SJCRH30 (cell line): ENCODE measurements around the gene TTC39C. TPM values are rescaled to one million over a fixed set of nuclear protein-coding genes. Genes with fewer than 3 reads are reported as not detected.

ENCODE experiments used
- DNase-seq, 2 experiments: peaks; one replicate each; pipeline ENCODE4 v3.0.0-alpha.2; 2015 to 2020
- H3K27ac ChIP-seq: fragments of 250-450 bp; sonication (Bioruptor Pico); 2 replicates; pipeline ENCODE4 v1.5.1; 2020; ENCODE audit warnings: mild to moderate bottlenecking, moderate library complexity
- H3K27me3 ChIP-seq: fragments of 250-450 bp; sonication (Bioruptor Pico); 2 replicates; pipeline ENCODE4 v1.5.1; 2020; ENCODE audit warnings: mild to moderate bottlenecking, moderate library complexity
- H3K36me3 ChIP-seq: fragments of 250-450 bp; sonication (Bioruptor Pico); 2 replicates; pipeline ENCODE4 v1.5.1; 2020; ENCODE audit warnings: mild to moderate bottlenecking, moderate library complexity
- H3K4me1 ChIP-seq: fragments of 250-450 bp; sonication (Bioruptor Pico); 2 replicates; pipeline ENCODE4 v1.5.1; 2020; ENCODE audit warnings: mild to moderate bottlenecking, moderate library complexity
- H3K4me3 ChIP-seq: fragments of 250-450 bp; sonication (Bioruptor Pico); 2 replicates; pipeline ENCODE4 v1.5.1; 2020; ENCODE audit warnings: mild to moderate bottlenecking, moderate library complexity
- H3K9me3 ChIP-seq: fragments of 250-450 bp; sonication (Bioruptor Pico); replicated peaks from 2 replicates; pipeline ENCODE4 v1.5.1; 2020; ENCODE audit warnings: mild to moderate bottlenecking, moderate library complexity
- total RNA-seq: library from RNA; depleted of rRNA; stranded (reverse); fragments of >200 nt; shearing (Covaris generic); gene quantifications from 2 replicates; pipeline ENCODE4 v1.2.3, GENCODE V29; 2014; rRNA removed

The TTC39C gene
- total RNA-seq = 12.6 and 13.7 TPM in 2 replicates

GRCh38 chr18:24014062-24014985 is at the start of gene TTC39C:
TSS of gene TTC39C (plus strand) at chr18:24014754. CDS start at chr18:24014872, 118 bp downstream.
- H3K27ac ChIP-seq = peak within 1 kb of the TSS; percentile 53
- DNase-seq = peak; percentile 55 to 60

DNA sequence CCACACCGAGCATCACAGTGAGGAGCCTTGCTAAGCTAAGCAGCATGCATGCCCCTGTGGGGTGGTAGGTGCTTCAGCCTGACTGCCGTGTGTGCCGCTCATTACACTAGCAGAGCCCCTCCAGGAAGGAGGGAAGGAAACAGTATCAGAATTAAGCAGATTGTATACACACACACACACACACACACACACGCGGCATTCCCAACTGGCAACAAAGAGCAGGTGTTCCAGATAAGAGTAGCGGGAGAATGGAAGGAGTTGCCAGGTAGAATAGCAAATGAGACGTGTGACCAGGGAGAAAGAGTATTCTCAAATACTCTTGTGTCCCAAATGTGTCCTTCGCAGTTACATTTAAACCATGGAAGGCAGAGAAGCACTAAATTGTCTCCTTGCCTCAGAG is 47.6 kb upstream of the TTC39C start:
- H3K36me3 ChIP-seq = no peaks in the 10 kb centered on the region
- no peaks in the 10 kb centered on the region for H3K9me3 ChIP-seq
- no peak overlapping the region for H3K4me3 ChIP-seq
- no peak overlapping the region for H3K27ac ChIP-seq
- H3K27me3 ChIP-seq = no peaks in the 10 kb centered on the region
- peak in 1 of 2 experiments; percentile 9 for DNase-seq
- H3K4me1 ChIP-seq = peaks cover 11% of the 10 kb centered on the region

More at GRCh38 chr18:24014062-24014985, at the start of gene TTC39C:
- Histone ChIP-seq H3K36me3 (no peaks in the 10 kb centered on the region), H3K27me3 (no peaks in the 10 kb centered on the region), H3K9me3 (no peaks in the 10 kb centered on the region), H3K4me3 (peak within 1 kb of the TSS; percentile 86), H3K4me1 (peaks cover 4% of the 10 kb centered on the region; the same call in 1 of the 2 replicates)

- Histone ChIP-seq H3K27ac (no peak overlapping the region), H3K4me3 (no peak overlapping the region), H3K27me3 (no peaks in the 10 kb centered on the region), H3K36me3 (no peaks in the 10 kb centered on the region), H3K4me1 (peaks cover 11% of the 10 kb centered on the region), H3K9me3 (no peaks in the 10 kb centered on the region)
- DNase-seq = peak; percentile 41 to 57
These were observed 47.0 kb upstream of the TTC39C start for GRCh38 chr18:23967321-23968089.

DNA sequence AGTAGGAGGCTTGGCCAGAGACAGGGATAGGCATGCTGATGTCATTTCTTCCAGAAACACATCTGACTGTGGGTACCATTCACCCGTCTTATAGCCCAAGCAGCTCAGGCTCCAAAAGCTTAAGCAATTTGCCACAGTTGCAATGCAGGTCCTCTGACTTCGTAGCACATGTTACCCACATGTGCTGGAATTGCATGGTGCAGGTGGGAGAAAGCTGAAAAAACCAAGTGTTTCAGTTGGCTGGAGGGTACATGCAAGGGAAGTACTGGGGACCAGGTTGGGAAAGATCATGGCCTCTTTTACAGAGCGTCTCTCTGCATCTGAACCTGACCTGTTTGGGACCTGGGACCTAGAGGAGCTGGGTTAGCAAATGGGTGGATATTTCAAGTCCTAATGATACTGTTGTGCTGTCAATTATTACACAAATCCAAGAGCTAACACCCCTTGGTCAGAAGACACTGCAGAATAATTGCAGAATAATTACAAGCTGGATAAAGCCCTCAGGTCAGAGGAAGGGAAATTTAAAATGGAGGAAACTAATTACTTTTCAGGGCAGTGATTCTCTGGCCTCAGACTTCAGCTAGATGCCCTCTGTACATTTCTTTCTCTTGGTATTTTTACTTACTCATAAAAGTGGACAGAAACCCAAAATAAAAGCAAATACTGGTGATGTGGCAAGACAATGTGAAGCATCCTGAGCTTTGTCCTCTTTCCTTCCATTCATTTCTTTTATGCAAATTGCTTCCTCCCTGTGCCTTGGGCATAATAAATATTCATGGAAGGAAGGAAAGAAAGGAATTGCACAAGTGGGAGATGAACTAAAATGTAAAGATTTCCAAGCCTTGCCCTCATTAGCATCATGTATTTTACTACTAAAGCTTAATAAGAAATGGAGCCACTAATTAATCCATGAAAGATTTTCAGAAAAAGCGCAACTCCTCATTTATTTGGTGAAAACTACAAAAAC is 45.6 kb upstream of the TTC39C start:
- H3K4me1 ChIP-seq = peaks cover 11% of the 10 kb centered on the region
- DNase-seq = no peak
- no peaks in the 10 kb centered on the region for H3K36me3 ChIP-seq
- H3K27me3 ChIP-seq = no peaks in the 10 kb centered on the region
- H3K4me3 ChIP-seq = no peak overlapping the region
- H3K27ac ChIP-seq = no peak overlapping the region
- no peaks in the 10 kb centered on the region for H3K9me3 ChIP-seq

GRCh38 chr18:23969664-23970063 is 44.9 kb upstream of the TTC39C start:
- Histone ChIP-seq H3K27ac (no peak overlapping the region), H3K4me1 (peaks cover 11% of the 10 kb centered on the region), H3K4me3 (no peak overlapping the region), H3K36me3 (no peaks in the 10 kb centered on the region), H3K27me3 (no peaks in the 10 kb centered on the region), H3K9me3 (no peaks in the 10 kb centered on the region)
- DNase-seq = no peak

- DNase-seq = no peak
- no peak overlapping the region for H3K4me3 ChIP-seq
- H3K36me3 ChIP-seq = no peaks in the 10 kb centered on the region
- no peak overlapping the region for H3K27ac ChIP-seq
- no peaks in the 10 kb centered on the region for H3K27me3 ChIP-seq
- no peaks in the 10 kb centered on the region for H3K9me3 ChIP-seq
- H3K4me1 ChIP-seq = peaks cover 11% of the 10 kb centered on the region
These were observed 44.1 kb upstream of the TTC39C start for GRCh38 chr18:23970161-23971096.

DNA sequence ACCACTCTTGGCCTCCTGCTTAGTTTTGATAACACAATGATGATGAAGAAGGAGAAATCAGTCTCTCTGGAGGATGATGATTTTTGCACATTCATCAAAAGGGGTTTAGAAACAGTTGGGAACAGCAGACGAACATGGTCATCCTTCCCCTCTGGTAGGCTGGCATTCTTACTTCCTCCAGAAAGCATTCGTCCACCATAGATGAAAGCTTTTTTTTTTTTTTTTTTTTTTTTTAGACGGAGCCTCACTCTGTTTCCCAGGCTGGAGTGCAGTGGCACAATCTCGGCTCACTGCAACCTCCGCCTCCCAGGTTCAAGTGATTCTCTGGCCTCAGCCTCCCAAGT is 43.5 kb upstream of the TTC39C start:
- no peaks in the 10 kb centered on the region for H3K27me3 ChIP-seq
- no peak overlapping the region for H3K27ac ChIP-seq
- no peaks in the 10 kb centered on the region for H3K36me3 ChIP-seq
- no peak for DNase-seq
- peaks cover 11% of the 10 kb centered on the region for H3K4me1 ChIP-seq
- H3K9me3 ChIP-seq = no peaks in the 10 kb centered on the region
- H3K4me3 ChIP-seq = no peak overlapping the region

- Histone ChIP-seq H3K9me3 (no peaks in the 10 kb centered on the region), H3K4me1 (peaks cover 11% of the 10 kb centered on the region), H3K4me3 (no peak overlapping the region), H3K36me3 (no peaks in the 10 kb centered on the region), H3K27me3 (no peaks in the 10 kb centered on the region), H3K27ac (no peak overlapping the region)
- no peak for DNase-seq
These were observed 42.8 kb upstream of the TTC39C start for GRCh38 chr18:23971666-23972230.

DNA sequence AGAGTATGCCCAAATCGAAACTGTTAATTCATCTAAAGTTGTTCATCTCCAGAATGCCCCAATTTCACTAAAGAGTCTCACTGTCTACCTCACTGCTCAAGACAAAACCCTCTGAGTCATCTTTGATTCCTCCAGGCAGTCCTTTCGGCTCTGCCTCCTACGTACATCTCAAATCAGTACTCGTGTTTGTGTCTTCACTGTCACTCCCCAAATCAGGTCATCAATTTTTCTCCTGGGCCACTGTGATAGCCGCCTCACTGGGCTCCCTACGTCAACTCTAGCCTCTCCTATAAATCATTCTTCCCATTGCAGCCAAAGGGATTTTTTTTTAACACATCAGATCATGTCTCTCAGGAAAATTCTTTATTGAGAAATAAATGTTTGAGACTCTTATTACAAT is 42.1 kb upstream of the TTC39C start:
- DNase-seq = no peak
- Histone ChIP-seq H3K9me3 (no peaks in the 10 kb centered on the region), H3K4me3 (no peak overlapping the region), H3K27ac (no peak overlapping the region), H3K4me1 (peaks cover 7% of the 10 kb centered on the region), H3K27me3 (no peaks in the 10 kb centered on the region), H3K36me3 (no peaks in the 10 kb centered on the region)

GRCh38 chr18:23977103-23977502 is 37.5 kb upstream of the TTC39C start:
- H3K4me3 ChIP-seq = no peak overlapping the region
- no peak for DNase-seq
- no peaks in the 10 kb centered on the region for H3K27me3 ChIP-seq
- H3K36me3 ChIP-seq = no peaks in the 10 kb centered on the region
- no peaks in the 10 kb centered on the region for H3K9me3 ChIP-seq
- no peak overlapping the region for H3K27ac ChIP-seq
- peaks cover 10% of the 10 kb centered on the region for H3K4me1 ChIP-seq

GRCh38 chr18:23977719-23978483 is 36.7 kb upstream of the TTC39C start:
- Histone ChIP-seq H3K9me3 (no peaks in the 10 kb centered on the region), H3K4me3 (no peak overlapping the region), H3K27ac (no peak overlapping the region), H3K4me1 (peaks cover 10% of the 10 kb centered on the region), H3K36me3 (no peaks in the 10 kb centered on the region), H3K27me3 (no peaks in the 10 kb centered on the region)
- peak in 1 of 2 experiments; percentile 17 for DNase-seq

DNA sequence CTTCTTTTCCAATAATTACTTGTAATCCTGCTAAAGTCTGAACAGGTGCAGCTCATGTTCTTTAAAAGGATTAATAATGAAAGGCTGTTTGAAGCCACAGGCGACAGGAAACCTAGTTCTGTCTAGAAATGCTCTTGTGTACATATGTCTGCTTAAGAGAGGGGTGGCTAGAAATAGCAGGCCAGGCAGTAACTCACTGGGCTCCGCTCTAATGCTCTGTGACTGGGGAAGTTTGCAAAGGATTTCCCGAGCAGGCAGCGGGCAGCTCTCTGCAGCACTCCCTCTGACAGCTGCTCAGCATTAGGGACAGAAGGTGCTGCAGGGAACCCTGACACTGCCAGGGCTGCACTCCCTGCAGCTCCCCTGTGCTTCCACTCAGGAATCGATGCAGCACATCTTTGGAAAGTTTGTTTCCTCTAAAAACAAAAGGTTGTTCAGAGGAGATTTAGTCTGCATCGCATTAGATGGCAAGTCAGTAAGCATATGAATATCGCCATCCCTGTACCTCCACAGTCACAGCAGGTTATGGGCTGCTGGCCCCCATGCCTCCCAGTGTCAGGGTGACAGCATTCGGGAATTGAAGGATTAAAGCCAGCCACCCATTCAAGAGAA is 33.1 kb upstream of the TTC39C start:
- no peaks in the 10 kb centered on the region for H3K27me3 ChIP-seq
- DNase-seq = peak; percentile 72 to 80
- no peaks in the 10 kb centered on the region for H3K36me3 ChIP-seq
- peak overlapping the region; percentile 46 for H3K4me3 ChIP-seq
- H3K27ac ChIP-seq = peak overlapping the region; percentile 76
- H3K9me3 ChIP-seq = no peaks in the 10 kb centered on the region
- H3K4me1 ChIP-seq = peaks cover 10% of the 10 kb centered on the region
